Hematopoietic multipotent progenitor cell treated with erythropoietin and hydrocortisone succinate and interleukin-3 and kit ligand, for 15 days (in vitro differentiated cells): ENCODE data around the gene PCK2.

ENCODE experiments used
- DNase-seq: peaks from one replicate; pipeline ENCODE4 v3.0.0-alpha.2; 2015; ENCODE audit warnings: low spot score

Gene PCK2

DNA sequence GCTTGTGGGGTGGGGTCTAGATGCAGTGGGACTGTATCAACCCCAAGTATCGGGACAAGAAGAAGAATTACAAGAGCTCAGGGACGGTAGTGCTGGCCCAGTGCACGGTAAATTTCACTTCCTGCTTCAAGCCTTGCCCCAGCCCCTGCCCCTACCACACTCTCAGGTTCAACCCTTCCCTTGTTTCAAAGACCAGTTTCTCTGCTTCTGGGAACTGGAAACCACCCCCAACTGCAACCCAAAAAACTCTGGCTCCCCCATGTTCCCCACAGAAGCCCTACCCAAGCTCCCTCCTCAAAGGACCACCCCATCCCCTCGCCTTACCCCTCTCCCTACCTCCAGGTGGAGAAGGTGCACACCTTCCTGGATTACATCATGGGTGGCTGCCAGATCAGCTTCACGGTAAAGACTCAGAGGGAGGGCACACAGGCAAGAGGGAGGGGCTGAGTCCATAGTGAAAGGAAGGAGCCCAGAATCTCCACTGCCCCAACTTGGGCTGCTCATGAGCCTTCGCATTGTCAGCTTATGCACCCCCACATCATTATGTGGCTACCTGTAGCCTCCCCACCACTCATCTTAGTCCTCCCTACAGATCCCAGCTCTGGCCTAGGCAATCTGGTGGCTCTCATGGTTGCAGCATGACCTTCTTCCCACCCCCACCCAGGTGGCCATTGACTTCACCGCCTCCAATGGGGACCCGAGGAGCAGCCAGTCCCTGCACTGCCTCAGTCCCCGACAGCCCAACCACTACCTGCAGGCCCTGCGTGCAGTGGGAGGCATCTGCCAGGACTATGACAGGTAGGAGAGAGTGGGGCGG is 18.4 kb upstream of the PCK2 start:
- DNase-seq: no peak

DNA sequence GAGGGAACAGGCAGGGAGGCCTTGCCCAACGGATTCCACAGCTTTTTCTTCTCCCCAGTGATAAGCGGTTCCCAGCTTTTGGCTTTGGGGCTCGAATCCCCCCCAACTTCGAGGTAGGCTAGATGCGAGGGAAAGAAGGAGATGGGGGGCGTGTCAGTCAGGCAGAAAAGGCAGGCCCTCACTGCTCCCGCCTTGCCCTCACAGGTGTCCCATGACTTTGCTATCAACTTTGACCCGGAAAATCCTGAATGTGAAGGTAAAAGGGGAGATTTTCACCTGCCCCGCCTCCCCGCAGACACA is 17.9 kb upstream of the PCK2 start:
- DNase-seq: no peak

DNA sequence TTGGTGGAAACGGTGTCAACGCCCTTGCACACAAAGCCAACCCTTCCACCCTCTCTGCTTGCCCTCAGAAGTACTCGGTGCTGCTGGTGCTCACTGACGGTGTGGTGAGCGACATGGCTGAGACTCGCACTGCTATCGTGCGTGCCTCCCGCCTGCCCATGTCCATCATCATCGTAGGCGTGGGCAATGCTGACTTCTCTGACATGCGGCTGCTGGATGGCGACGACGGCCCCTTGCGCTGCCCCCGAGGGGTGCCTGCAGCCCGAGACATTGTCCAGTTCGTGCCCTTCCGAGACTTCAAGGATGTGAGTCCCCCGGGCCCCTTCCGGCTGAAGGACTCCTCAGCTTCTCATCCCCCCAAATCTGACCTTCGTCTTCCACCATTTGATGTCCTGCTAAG is 17.0 kb upstream of the PCK2 start:
- no peak for DNase-seq

DNA sequence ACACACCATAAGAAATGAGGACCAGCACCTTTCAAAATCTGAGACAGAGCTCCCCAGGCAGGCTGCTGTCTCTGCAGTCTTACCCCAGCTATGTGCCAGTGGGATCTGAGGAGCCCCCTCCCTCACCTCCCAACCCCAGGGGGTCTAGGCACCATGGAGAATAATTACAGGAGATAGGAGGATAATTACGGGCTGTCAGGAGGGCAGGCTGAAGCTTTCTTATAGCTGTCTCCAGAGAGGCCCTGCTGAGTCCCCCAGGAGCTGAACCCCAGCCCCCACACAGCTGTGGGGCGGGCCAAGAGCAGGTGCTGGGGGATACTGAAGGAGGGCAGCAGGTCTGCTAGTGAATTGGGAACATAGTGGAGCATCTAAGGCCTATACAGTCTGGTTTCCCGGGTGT is 16.0 kb upstream of the PCK2 start:
- no peak for DNase-seq

DNA sequence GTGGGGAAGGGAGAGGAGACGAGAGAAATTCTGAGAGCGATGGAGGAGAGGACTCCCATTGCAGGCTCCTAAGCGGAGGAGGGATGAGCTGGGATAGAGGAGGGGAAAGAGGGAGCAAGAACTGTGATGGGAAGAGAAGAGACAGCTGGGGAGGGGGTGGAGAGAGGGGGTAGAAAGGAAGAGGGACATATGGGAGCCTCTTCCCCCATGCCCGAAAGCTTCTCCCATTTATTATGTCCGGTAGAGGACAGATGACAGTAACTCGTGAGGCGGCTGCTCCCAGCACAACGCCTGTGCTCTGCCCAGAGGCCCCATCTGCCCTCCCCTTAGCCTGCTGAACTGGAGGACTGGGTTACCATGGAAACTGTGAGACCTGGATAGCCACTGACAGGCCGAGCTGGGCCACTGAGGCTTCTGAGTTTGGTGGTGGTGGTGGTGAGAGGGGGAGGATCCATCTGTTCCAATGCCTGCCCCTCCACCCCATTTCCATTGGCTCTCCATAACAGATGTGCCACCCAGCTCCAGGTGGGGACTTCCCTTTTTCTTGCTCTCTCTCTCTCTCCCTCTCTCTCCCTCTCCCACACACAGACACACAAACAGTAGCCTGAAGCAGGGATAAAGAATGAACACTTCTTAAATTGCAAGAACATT is 14.5 kb upstream of the PCK2 start:
- no peak for DNase-seq

DNA sequence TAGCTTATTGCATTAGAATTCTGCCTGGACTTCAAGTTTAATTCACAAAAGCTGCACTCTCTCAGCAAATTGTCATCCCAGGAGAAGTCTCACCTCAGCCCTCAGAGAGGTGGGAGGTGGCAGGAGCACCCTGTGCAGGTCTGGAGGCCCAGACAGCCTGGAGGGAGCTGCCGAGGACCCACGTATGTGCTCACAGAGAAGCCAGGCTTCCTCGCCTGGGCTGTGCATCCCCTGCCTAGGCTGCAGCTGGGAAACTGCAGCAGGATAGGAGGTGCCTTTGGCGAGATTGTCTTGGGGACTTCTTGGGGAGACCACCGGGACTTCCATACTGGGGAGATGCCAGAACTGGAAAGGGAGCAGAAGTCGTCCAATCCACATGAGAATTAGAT is 14.0 kb upstream of the PCK2 start:
- DNase-seq: no peak

DNA sequence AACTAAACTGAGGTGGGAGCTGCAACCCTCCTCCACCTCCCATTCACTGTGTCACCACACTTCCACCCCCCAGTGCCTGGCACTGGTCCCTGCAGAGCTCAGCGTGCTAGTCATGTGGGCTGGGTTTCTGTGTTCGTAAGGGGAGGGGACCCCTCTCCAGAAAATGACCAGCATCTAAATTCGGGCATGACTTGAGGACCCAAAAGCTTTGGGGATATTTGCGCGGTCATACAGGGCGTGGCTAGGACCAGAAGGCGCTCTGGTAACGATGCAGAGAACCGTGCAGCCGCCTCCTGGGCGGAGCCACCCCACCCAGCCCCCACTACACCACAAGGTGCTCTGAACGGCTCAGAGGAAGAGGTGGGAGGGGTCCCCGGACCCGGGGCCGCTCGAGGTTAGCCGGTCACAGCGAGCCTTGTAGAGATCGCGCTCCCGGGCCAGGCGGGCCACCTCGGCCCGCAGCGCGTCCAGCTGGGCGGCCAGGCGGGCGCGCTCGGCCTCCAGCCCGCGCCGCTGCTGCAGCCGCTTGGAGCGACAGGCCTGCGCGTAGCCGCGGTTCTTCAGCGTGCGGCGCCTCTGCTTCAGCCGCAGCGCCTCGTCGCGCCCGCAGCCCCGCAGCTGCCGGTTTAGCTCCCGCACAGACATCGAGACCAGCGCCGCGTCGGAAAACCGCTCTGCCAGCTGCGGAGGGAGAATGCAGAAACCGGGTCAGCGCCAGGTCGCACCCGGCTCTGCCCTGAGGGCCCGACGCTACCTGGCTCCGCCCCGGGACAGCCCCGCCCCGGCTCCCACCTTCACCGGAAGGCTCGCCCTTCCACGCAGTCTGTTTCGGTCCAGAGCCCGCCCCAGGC is 13.0 kb upstream of the PCK2 start:
- DNase-seq: peak; percentile 42

DNA sequence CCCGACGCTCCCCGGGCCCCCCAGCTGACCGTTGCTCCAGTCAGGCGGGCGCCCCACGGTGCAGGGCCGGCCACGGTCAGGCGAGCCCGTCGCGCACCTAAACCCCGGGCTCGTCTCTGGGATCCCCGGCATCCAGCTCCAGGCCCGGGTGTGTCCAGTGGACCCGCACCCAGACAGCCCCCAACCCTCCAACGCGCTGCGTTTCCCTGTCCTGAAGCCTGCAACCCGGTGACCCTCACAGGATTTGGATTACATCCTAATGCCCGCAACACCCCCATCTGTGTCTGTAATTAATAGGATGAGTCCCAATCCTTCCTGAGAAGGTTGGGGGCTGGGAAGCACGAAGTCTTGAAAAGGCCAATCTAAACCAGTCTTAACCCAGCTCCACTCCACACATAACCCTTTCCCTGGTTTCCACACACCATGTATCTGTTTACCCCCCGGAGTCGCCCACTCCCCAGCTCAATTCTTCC is 12.3 kb upstream of the PCK2 start:
- no peak for DNase-seq

DNA sequence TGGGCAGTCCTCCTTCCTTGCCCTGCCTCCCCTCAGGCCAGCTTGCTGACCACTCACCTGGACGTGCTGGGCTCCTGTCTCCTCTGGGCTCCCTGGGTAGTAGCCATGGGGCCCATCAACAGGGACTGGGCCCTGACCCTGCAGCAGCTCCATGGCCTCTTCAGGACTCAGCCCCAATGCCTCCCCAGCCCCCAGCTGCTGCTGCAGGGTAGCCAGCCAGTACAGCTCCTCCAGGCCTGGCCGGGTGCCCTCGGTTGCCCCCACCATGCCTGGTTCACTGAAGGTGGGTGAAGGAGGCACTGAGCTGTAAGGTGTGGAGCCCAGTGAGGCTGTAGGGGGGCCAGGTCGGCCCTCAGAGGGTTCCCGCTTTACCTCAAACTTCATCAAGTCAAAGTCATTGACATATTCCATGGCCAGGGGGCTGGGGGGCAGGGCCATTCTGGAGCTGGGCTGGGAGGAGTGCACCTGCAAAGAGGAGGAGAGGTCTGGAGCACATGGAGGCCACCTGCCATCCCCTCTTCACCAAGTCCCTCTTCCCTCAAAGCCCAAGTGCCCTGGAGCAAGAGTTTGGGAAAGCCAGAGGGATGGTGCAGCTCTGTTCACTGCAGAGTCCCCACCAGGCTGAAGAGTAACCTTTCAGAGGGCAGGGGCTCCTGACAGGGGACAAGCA is 11.6 kb upstream of the PCK2 start:
- DNase-seq: no peak

DNA sequence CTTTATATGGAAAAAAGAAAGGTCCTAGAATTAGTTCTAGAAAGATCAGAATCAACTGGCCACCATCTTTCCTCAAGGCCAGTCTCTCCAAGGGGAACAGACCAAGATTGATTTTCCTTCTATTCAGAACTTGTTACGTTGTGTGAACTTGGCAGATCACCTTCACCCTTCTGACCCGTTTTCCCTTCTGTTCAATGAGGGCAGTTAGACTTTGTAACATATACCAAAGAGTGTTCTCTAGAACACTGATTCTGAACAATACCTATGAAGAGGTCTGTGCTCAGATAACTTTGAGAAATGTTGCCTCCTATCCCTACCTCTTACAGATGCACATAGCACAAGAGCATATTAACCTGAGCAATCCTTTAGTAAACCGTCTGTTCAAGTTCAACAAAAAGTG is 10.6 kb upstream of the PCK2 start:
- DNase-seq: no peak

DNA sequence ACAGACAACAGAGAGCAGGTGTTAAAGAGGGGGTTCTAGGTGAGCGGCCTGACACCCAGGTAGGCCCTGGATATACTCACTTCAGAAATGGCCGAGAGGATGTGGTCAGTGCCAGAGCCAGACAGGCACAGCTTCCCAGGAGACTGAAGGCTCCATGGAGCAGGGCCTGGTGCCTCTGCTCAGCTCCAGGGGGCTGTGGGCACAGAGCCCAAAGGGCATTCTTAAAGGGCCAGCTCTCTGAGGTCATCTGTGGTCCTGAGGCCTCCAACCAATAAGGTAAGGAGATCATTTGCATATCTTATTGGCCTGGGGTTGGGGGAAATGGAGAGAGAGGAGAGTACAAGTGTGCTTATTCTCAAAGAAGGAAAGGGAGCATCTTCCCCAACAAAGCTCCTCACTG is 9.7 kb upstream of the PCK2 start:
- no peak for DNase-seq

DNA sequence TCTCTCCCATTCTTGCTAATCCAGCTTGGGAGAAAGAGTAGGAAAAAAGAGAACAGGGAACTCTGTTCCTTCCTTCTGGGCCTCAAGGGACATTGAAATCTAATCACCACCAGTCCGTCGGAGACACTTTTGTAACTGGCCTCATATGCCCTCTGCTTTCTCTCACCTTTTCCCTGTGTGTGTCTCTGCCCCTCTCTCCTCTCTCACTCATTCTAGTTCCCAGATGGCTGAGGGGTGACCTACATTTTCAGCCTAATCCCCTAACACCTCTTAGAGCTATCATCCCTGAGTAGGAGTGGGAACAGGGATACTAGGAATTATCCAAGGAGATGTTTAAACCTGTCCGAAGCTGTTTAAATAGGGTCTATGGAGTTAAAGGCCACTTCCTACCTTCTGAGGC is 8.9 kb upstream of the PCK2 start:
- DNase-seq: no peak

DNA sequence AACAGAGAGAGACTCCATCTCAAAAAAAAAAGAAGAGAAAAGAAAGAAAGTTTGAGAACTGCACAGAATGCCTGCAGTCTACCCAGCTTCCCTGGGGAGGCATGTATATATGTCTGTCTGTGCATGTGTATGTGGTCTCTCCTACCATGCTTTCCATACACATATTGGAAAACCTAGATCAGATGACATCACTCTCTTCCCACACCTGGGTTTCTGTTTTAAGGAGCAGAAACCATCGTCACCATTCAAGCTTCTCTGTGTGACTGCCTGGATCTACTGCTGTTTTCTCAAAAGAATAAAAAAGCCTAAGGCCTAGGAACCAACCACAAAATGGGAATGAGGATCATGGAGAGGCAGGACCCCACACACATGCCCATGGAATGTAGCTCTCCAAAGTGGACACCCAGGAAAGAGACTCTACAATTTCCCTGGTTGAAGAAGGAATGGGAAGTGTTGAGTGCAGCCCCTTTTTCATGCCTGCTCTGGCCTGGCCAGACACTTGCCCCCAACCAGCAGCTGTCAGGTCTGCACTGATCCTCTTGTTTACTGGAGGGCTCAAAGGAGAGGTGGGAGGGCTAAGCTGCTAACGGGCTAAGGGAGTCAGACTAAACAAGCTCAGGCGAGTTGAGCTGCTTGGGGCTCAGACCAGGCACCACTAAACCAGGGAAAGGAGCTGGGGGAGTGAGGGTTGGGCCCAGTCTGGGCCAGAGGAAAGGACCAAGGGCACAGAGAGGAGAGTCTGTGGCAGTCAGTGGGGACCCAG is 7.7 kb upstream of the PCK2 start:
- no peak for DNase-seq

DNA sequence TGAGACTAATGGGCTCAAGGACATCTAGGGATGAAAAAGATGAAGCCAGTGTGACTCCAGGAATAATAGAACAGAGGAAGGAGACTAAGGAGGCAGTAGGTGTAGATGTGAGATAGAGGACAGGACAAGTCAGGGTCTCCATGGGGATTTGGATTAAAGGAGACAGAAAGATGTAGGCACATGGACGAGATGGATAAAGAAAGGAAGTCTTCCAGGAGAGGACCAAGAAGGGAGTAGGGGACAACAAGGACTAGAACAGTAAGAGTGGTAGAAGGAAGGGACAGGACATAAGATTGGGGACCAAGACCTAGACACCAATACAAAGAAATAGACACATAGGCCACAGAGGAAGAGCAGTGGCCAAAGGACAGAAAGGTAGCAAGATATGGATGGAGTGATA is 7.1 kb upstream of the PCK2 start:
- no peak for DNase-seq

DNA sequence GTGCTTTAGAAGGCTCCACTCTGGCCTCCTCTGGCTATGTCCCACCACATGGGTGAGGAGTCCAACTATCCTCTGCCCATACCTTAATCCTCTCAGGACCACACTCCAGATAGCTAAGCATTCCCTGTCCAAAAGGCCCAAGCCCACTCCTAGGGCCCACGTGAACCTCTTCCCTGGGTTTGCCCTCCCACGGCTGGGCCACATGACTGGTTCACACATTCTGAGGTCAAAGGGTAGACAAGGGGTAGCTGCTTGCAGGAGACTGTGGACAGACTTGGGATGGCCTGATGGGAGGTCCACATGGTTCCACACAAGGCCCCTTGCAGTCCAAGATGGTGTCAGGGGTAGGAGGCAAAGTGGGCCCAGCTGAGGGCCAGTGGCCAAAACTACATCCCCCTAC is 6.0 kb upstream of the PCK2 start:
- DNase-seq: no peak

DNA sequence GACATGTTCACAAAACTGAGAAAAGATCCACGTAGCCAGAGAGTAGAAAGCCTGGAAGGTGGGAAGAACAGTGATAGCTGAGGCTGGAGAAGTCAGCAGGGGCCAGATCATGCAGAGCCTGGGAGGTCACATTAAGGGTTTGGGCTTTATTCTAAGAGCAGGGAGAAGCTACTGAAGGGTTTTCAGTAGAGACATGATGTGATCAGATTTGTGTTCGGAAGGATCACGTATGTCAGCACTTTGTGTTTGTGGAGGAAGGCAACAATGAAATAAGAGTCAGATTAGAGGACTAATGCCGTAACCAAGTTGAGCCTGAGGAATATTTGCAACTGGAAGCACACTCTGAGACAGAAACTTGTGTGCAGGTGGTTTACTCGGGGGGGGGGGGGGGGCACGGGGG is 4.2 kb upstream of the PCK2 start:
- DNase-seq: no peak

DNA sequence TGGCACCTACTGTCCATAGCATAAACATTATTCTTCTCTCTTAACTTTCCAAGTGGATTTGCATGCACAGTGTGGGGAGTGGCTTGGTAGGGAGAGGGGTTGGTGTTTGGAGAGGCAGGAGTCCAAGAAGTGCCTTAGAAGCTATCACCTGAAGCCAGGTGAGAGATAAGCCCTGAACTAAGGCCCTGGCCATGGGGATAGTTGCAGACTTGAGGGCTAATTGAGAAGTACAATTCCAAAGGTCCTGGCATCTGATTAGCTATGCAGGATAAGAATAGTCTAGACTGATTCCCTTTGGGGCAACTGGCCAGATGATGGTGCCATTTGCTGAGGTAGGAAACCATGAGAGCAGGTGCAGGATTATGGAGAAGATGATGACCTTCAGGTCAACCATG is 2.0 kb upstream of the PCK2 start:
- no peak for DNase-seq

DNA sequence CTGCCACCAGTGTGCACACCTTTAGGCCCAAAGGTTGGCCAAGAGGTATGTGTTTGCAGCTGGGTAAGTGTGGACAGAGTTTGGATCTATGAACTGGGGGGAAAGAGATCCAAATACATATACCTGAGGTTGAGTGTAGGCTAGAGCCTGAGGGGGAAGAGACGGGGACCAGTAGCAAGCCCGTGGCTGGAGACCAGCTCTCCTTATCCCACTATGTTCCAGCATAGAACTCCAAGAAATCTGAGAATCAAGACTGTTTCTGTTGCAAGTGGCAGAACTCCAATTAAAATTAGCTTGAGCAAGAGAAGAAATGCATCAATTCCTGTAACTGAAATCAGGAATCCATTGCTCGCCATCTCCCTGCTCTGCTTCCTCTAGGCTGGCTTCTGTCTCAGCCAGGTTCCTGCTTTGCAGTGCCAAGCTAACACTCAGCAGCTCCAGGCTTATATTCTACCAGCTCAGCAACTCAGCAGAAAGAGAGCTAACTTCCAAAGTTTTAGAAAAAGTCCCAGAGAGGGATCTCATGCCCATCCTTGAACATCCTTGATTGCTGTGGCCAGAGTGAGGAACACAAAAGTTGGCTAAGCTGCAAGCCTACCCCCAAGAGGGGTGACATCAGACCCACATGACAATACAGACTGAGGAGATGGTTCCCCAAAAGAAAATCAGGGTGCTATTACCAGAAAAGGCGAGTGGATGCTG is 1.5 kb upstream of the PCK2 start:
- DNase-seq: no peak

DNA sequence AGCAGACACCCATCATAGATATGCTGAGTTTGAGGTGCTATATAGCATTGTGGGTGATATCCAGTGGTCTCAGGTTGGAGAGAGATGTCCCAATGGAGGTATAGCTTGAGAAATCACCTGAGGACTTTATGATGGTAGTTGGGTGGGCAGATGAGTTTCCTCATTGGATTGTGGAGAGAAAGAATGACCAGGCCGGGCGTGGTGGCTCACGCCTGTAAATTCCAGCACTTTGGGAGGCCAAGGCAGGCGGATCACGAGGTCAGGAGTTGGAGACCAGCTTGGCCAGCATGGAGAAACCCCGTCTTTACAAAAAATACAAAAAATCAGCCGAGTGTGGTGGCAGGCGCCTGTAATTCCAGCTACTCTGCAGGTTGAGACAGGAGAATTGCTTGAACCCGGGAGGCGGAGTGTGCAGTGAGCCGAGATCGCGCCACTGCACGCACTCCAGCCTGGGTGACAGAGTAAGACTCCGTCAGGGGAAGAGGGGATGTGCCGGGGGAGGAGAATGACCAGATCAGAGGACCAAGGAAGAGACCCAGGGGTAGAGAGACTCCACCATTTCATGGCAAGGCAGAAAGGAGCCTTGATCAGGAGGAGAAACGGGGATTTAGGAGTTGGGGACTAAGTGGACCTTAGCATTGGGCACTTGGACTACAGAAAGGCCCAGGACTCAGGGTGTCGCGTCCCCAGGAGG is 757 bp upstream of the PCK2 start:
- no peak for DNase-seq

DNA sequence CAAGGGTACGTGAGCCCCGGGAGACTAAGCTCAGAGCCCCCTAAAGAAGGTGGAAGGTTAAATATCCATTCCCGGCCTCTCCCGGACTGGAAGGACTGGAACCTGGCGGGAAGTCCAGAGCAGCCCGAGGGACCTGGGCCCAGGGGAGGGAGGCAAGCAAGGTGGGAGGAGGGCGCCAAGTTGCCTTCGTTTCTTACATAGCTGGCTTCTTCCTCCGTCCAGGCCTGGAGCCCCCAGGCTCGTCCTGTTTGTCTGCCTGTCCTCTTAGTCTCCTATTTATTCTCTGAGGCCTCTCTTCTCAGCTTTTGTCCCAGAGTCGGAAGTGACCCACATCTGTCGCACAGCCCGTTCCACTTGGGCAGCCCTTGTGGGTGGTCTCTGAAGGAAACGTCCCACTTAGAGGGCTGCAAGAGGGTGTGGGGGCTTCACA is 745 bp downstream of the PCK2 start:
- DNase-seq: peak; percentile 30
